ENCODE results near the gene SETDB1. TPM values are rescaled to one million over a fixed set of nuclear protein-coding genes. Genes with fewer than 3 reads are reported as not detected.

SETDB1 gene
- total and polyA plus RNA-seq, 2 of the 8 experiments (the other 6 are each of a cell fraction or from before 2014, with no cell fraction given), result 27.5 to 48.8 TPM

- POLR2A ChIA-PET (ENCODE audit: partially characterized antibody), result interaction anchor here (0.6 to 11.3 kb wide), 5 partner anchors 13 to 652 kb away, joined by 3 to 133 read pairs (median 4); partner anchors contain the start of genes ADAMTSL4, CERS2 and MINDY1
- Histone ChIP-seq H2BK20ac (ENCODE audit: low read length) (no peak overlapping the region), H3K23me2 (ENCODE audit: low read depth, low read length) (no peaks in the 10 kb centered on the region; the same call in none of the 2 replicates), H3K23ac (ENCODE audit: insufficient read length) (no peak overlapping the region), H2BK120ac (replicated peaks; ENCODE audit: low read depth, low read length) (no peak overlapping the region), H3K27me3 (replicated peaks in 1 of 4; ENCODE audit: control insufficient read depth in 3 of 4, extremely low read depth in 1 of 4, insufficient read depth in 3 of 4, low read length in 3 of 4) (no peaks in the 10 kb centered on the region; a peak in 1 of 7 replicates), H4K20me1 (replicated peaks in 1 of 2; ENCODE audit: control insufficient read depth in 1 of 2, insufficient read depth in 2 of 2, low read length in 2 of 2) (no peaks in the 10 kb centered on the region), H2AK5ac (ENCODE audit: low read depth, low read length) (no peak overlapping the region; the same call in 1 of the 2 replicates), H3K9me3 (ENCODE audit: insufficient read depth in 2 of 2, low read depth in 1 of 2, low read length in 1 of 2) (no peaks in the 10 kb centered on the region), H3K4me1 (replicated peaks in 1 of 4; ENCODE audit: control insufficient read depth in 3 of 4, insufficient read depth in 4 of 4, low read length in 3 of 4) (peaks cover 2 to 24% (median 15%) of the 10 kb centered on the region in 4 experiments), H4K5ac (ENCODE audit: insufficient read length, low read depth, low read length) (no peak overlapping the region), H2BK5ac (ENCODE audit: low read depth, low read length) (no peak overlapping the region), H3K4me2 (ENCODE audit: insufficient read depth in 1 of 2, low read depth in 2 of 2, low read length in 2 of 2) (no peak overlapping the region), H3K4ac (replicated peaks; ENCODE audit: insufficient read length, low read depth, low read length) (no peak overlapping the region), H3K56ac (replicated peaks; ENCODE audit: insufficient read length, low read depth, low read length) (no peak overlapping the region), H3K14ac (ENCODE audit: insufficient read length) (no peak overlapping the region), H3K27ac (ENCODE audit: low read depth, low read length) (no peak overlapping the region), H3K18ac (ENCODE audit: extremely low read depth, low read length) (no peak overlapping the region), H3K79me1 (ENCODE audit: low read depth, low read length) (no peaks in the 10 kb centered on the region; the same call in 1 of the 2 replicates), H3K79me2 (ENCODE audit: control insufficient read depth in 1 of 2, insufficient read depth in 2 of 2, low read length in 2 of 2) (no peaks in the 10 kb centered on the region), H2BK15ac (ENCODE audit: low read length) (no peak overlapping the region), H4K8ac (ENCODE audit: extremely low read depth, insufficient read depth, low read length) (no peak overlapping the region; the same call in 1 of the 2 replicates), H2BK12ac (ENCODE audit: low read depth, low read length) (peak overlapping the region; percentile 14; the same call in 1 of the 2 replicates), H2AFZ (ENCODE audit: low read length) (no peak overlapping the region), H3K9ac (replicated peaks in 1 of 4; ENCODE audit: extremely low read depth in 1 of 4, low read depth in 3 of 4, low read length in 3 of 4) (no peak overlapping the region), H4K91ac (replicated peaks; ENCODE audit: insufficient read length, low read length) (no peak overlapping the region), H3K36me3 (ENCODE audit: control insufficient read depth in 2 of 4, insufficient read depth in 4 of 4, low read length in 3 of 4) (no peaks in the 10 kb centered on the region), H3K4me3 (ENCODE audit: extremely low read depth in 1 of 4, insufficient read depth in 2 of 4, low read depth in 3 of 4, low read length in 4 of 4) (no peak overlapping the region)
- 94% methylated on average over 2 of the region's 2 CpGs; no CpG with 5 or more reads in 1 of the 2 experiments for WGBS, 2 experiments (ENCODE audit: extremely low coverage in 1 of 2, insufficient coverage in 1 of 2, insufficient read length in 1 of 2, insufficient replicate concordance in 2 of 2, low coverage in 1 of 2, low lambda C conversion rate in 2 of 2, missing lambda C conversion rate in 1 of 2)
- DNase-seq (ENCODE audit: low read depth in 1 of 2, low spot score in 2 of 2) (no peak), FAIRE-seq (no peak)
- CTCF ChIA-PET (ENCODE audit: partially characterized antibody), result interaction anchor here (1.1 to 14.5 kb wide), 4 partner anchors 9 to 19 kb away, joined by 3 to 183 read pairs (median 74); partner anchors contain the start of gene MINDY1
- TF ChIP-seq MAX (IDR thresholded peaks at IDR 0.05) (peak; percentile 44; the same call in 1 of the 2 replicates), KDM1A (IDR thresholded peaks at IDR 0.05; ENCODE audit: borderline replicate concordance, low read length) (no peak), E2F6 (IDR thresholded peaks at IDR 0.05) (peak; percentile 67)
Measured at GRCh38 chr1:150985179-150985825, 59.1 kb downstream of the SETDB1 start.

Data from H1 (cell line).